Sigmoid colon (tissue), 4 donors: ENCODE results near the gene COPS2.

Experiments used
- POLR2A ChIP-seq, 2 donors: fragments of 450-650 bp; IDR thresholded peaks; one replicate each; pipeline ENCODE4 v1.6.1; 2016; ENCODE audit warnings: antibody characterized with exemption in 2 of 2, mild to moderate bottlenecking in 2 of 2, moderate library complexity in 2 of 2
- POLR2AphosphoS5 ChIP-seq, 4 donors: sonication (generic); formaldehyde crosslinking; IDR thresholded peaks; one replicate each; pipeline ENCODE4 v1.6.1; 2017; ENCODE audit warnings: antibody characterized with exemption in 4 of 4
- TF ChIP-seq, protein P1 (sequence below), 4 experiments: fragments of 450-650 bp in 3 of 4; fragments of 200-600 bp in 1 of 4; IDR thresholded peaks; one replicate each; pipeline ENCODE4 v1.5.1; 2016 to 2019; ENCODE audit warnings: antibody characterized with exemption in 4 of 4, mild to moderate bottlenecking in 3 of 4, moderate library complexity in 2 of 4

DNA sequence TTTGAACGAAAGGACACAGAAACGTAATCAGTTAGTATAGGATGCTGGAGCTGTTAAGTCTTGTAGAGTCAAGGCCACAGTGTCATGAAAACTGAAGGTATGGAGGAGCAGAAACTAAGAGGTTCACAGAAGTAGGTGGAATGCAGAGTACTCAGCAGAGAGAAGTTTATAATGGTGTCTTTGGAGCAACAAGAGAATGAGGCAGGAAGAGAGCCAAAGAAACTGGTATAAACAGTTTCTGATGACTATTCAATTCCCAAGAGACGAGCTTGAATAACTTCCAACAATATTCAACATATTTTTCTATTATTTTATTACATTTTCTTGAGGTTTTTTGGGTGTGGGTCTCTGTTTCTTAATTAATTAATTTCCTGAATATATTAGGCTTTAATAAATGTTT is 44.3 kb upstream of the COPS2 start:
- TF ChIP-seq POLR2AphosphoS5 (IDR thresholded peaks at IDR 0.05) (no peak), POLR2A (IDR thresholded peaks at IDR 0.05) (no peak)
- TF ChIP-seq, protein P1, sequence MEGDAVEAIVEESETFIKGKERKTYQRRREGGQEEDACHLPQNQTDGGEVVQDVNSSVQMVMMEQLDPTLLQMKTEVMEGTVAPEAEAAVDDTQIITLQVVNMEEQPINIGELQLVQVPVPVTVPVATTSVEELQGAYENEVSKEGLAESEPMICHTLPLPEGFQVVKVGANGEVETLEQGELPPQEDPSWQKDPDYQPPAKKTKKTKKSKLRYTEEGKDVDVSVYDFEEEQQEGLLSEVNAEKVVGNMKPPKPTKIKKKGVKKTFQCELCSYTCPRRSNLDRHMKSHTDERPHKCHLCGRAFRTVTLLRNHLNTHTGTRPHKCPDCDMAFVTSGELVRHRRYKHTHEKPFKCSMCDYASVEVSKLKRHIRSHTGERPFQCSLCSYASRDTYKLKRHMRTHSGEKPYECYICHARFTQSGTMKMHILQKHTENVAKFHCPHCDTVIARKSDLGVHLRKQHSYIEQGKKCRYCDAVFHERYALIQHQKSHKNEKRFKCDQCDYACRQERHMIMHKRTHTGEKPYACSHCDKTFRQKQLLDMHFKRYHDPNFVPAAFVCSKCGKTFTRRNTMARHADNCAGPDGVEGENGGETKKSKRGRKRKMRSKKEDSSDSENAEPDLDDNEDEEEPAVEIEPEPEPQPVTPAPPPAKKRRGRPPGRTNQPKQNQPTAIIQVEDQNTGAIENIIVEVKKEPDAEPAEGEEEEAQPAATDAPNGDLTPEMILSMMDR (IDR thresholded peaks at IDR 0.05): no peak
